SHP77 treated with DMSO at 0.1 percent for 48 hours (cell line): Measurements from ENCODE around the gene REL.

Source experiments
- DNase-seq: peaks from one replicate; lab custom pipeline; 2025; lab: John Stamatoyannopoulos, UW

REL gene

GRCh38 chr2:60966507-60967405 is 85.4 kb downstream of the REL start:
- DNase-seq: no peak

GRCh38 chr2:60972889-60973656 is 91.7 kb downstream of the REL start:
- DNase-seq: no peak

DNA sequence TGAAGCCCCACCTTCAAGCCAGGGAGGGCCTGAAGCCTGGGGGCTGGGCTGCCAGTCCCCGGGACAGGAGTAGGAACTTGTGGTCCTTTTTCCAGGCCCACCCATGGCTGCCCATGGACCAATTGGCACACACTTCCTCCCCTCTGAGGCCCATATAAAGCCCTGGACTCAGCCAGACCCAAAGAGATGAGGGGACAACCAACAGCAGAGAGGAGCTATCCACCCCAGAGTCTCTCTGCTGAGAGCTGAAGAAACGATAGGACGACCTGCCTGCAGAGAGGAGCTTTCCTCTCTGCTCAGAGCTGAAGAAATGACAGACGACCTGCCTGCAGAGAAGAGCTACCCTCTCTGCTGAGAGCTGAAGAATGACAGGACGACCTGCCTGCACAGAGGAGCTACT is 92.3 kb downstream of the REL start:
- no peak for DNase-seq

- no peak for DNase-seq
Observed at GRCh38 chr2:60974652-60975051, 93.3 kb downstream of the REL start.
